Gastrocnemius medialis (tissue), 4 donors: ENCODE data around the gene SPACA5B.
"Not testable (repeated sequence)": the region's sequence is repeated elsewhere in the genome, so short reads cannot be mapped to it uniquely, and the experiment has no call there.

ENCODE experiments used
- POLR2A ChIP-seq, 2 donors: fragments of 450-650 bp; IDR thresholded peaks; one replicate each; pipeline ENCODE4 v1.6.1; 2017; ENCODE audit warnings: antibody characterized with exemption in 2 of 2, mild to moderate bottlenecking in 2 of 2, moderate library complexity in 2 of 2
- TF ChIP-seq, protein P1 (sequence below), 5 experiments: fragments of 450-650 bp in 3 of 5; fragments of 200-600 bp in 2 of 5; sonication (generic) in 2 of 5; IDR thresholded peaks in 4 of 5; conservative IDR thresholded peaks in 1 of 5; 1 replicate in 4 of 5; 2 replicates in 1 of 5; pipeline ENCODE4 v1.5.1; 2016 to 2019; ENCODE audit warnings: antibody characterized with exemption in 5 of 5, mild to moderate bottlenecking in 3 of 5, moderate library complexity in 3 of 5

DNA sequence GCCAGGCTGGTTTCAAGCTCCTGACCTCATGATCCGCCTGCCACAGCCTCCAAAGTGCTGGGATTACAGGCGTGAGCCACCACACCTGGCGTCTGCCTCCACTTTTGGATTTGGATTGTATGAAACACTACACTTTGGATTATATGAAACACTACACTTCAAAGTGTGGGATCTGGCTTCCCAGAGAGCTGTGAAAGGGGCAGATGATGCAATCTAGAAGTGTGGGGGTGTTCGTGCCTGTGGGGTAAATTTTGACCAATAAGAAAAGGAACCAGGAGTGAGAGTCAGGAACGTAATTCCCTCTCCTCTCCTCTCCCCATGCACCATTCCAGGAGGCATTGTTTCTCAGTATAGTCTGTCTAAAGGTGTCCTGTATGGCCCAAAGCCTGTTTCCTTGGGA, 51.5 kb downstream of the SPACA5B start:
- TF ChIP-seq, protein P1, sequence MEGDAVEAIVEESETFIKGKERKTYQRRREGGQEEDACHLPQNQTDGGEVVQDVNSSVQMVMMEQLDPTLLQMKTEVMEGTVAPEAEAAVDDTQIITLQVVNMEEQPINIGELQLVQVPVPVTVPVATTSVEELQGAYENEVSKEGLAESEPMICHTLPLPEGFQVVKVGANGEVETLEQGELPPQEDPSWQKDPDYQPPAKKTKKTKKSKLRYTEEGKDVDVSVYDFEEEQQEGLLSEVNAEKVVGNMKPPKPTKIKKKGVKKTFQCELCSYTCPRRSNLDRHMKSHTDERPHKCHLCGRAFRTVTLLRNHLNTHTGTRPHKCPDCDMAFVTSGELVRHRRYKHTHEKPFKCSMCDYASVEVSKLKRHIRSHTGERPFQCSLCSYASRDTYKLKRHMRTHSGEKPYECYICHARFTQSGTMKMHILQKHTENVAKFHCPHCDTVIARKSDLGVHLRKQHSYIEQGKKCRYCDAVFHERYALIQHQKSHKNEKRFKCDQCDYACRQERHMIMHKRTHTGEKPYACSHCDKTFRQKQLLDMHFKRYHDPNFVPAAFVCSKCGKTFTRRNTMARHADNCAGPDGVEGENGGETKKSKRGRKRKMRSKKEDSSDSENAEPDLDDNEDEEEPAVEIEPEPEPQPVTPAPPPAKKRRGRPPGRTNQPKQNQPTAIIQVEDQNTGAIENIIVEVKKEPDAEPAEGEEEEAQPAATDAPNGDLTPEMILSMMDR (IDR thresholded peaks at IDR 0.05 in 4 of 5, conservative IDR thresholded peaks at IDR 0.05 in 1 of 5): not testable (repeated sequence)
- not testable (repeated sequence) for TF ChIP-seq POLR2A (IDR thresholded peaks at IDR 0.05)
